GM19467 (cell line): ENCODE data around the gene STON2.

Experiments used
- ATAC-seq: cut with Tn5 transposase; IDR thresholded peaks from one replicate; pipeline ENCODE4 v1.9.1; 2021; ENCODE audit warnings: mild to moderate bottlenecking, moderate library complexity; ENCODE audit not compliant: unreplicated experiment

STON2 gene

GRCh38 chr14:81341781-81342180 lies 58.3 kb downstream of the STON2 start:
- no peak for ATAC-seq

DNA sequence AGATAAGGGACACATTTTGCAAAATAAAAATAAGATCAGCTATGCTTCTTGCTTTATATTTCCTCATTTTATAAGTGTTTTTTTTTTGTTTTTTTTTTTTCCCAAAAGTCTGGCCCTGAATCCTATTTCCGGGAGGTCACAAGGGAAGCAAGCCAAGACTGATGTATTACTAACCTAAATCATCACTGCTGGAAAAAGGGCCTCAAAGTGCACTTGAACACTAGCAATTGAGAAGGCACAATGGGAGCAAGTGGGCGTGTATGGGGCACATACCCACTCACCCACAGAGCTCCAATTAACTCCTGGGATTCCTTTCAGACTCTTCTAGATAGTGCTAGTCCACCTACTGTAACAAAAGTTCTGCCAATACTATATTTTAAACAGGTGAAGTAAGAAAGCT lies 58.8 kb downstream of the STON2 start:
- ATAC-seq: no peak

- no peak for ATAC-seq
Observed at GRCh38 chr14:81340201-81340600, 59.9 kb downstream of the STON2 start.

DNA sequence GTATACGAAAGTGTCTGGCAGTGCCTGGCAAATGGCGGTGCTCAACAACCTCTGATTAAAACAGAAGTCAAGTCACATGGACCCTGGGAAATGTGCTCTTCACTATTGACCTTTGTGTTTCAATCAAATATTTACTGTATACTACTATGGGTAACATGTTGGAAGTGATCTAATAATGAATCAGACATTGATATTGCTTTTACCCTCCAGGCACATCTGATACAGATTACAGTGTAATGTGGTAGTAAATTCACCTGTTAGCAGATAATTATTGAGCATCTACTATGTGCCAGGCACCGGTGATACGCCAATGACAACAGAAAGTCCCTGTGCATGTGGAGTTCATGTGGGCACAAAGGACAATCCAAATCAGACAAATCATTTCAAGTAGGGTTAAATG lies 63.1 kb downstream of the STON2 start:
- no peak for ATAC-seq

- no peak for ATAC-seq
Observed at GRCh38 chr14:81336009-81336408, 64.1 kb downstream of the STON2 start.

- no peak for ATAC-seq
Observed at GRCh38 chr14:81332725-81333124, 67.4 kb downstream of the STON2 start.

- ATAC-seq: no peak
Observed at GRCh38 chr14:81331229-81332021, 68.7 kb downstream of the STON2 start.

DNA sequence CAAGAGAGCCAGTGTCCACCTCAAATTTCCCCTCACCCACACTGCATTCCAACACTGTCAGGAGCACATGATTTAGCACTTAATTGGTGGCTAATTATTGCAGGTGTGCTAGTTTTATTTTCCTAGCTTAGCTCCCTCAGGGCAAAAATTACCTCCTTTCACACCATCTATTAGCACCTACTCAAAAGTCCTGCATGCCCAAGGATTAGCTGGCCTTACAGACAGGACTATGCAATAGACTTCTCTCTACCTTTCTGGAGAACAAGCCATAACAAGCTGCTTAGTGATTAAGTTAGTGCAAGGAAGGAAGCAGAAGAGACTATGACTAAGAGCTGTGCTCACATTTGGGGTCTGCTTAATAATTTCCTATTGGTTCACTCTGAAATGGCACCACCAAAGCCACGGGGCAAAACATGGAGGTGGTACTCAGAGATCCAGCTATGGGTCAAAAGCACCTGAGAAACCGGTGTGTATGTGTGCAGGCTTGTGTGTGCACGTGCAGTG lies 69.5 kb downstream of the STON2 start:
- no peak for ATAC-seq

DNA sequence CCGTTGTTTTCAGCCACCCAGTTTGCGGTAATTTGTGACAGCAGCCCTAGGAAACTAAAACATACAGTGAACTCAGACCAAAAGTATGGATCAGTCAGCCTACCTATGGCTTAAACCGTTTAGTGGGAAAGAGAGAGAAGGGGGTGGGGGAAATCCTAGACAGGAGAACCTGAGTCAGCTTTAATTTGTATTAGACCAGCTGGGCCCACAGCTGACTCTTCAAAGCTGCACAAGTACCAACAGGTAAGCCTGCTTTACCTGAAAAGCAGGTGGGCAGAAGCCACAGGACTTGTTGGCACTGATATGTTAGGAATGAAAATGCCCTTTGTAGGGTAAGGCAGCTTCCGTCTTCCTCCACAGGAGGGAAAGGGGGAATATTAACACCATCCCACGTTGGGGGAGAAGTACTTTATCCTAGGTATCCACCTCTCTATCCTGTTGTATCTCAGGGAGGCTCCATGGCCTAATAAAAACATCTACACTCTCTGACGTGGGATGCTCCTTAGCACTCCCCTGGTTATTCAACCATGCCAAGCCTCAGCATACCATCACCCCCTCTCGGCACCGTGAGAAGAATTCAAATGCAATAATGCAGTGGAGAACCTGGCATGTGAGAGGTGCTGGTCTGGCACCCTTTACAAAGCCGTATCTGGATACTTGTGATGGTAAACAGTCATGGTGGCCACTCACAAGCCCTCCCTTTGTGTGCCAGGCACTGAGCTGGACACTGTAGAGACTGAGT lies 70.3 kb downstream of the STON2 start:
- no peak for ATAC-seq

GRCh38 chr14:81326451-81326850 lies 73.7 kb downstream of the STON2 start:
- ATAC-seq: no peak

DNA sequence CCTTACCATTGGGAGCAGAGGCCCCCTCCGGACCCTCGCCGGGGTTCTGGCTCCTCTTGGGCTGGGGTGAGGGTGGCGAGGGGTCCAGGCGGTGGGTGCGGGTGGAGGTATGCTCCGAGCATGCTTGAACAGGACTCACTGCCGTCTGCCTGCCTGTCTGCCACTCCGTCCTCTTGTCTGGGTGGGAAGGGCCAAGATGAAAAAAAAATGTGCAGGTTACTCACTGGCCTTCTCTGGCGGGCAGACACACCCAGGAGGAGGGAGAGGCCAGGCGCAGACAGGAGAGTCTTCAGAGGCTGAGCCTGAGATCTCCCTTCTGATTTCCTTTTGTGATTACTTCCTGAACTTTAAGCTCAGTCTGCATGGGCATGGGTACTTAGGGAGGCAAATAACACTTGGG lies 76.1 kb downstream of the STON2 start:
- no peak for ATAC-seq

GRCh38 chr14:81323093-81323492 lies 77.0 kb downstream of the STON2 start:
- ATAC-seq: no peak

DNA sequence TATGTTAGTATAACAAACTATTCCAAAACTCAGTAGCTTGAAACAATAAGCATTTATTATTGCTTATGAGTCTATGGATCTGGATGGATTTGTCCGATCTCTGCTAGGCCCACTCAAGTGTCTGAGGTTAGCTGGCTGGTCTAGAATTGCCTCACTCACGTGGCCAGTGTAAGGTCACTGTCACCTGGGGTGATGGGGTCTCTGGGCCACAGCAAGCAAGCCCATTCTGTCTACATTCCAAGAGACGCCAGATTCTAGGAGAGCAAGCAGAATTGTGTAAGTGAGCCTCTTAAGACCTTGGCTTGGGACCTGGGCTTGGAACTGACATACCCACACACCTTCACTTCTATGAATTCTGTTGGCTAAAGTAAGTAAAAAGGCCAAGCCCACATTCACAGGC lies 80.2 kb downstream of the STON2 start:
- no peak for ATAC-seq

DNA sequence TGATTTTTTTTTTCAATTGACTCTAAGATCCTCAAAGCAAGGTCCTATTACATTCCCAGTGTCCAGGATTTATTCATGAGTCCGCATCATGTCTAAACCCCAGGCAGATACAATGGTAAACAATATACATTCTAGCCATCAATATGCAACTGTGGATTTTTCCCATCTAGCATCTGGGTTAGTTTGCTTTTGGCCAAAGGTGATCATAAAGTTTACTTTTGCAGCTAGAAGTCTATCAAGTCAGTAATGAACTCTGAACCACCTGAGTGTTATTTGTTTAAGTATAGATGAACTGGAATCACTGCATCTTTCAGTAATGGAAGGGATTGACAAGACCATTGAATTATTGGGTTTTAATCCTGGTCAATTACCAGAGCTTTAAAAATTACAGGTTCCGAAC lies 80.8 kb downstream of the STON2 start:
- no peak for ATAC-seq

DNA sequence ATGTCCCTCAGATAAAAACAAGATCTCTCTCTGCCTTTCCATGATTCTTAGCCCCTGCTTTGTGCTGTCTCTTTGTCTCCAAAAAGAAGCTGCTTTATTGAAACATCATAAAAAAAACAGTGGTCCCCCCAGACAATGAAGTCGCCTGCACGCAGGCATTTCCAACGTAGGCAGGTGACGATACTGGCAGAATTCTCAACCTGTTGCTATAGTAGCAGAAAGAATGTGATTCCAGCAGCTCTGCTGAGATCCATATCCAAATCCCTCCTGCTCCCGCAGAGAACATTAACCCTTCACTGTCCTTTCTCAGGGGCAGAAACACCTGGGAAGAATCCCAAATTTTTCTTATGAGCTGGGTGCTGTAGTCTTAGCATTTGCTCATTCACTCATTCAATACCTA lies 84.8 kb downstream of the STON2 start:
- no peak for ATAC-seq

DNA sequence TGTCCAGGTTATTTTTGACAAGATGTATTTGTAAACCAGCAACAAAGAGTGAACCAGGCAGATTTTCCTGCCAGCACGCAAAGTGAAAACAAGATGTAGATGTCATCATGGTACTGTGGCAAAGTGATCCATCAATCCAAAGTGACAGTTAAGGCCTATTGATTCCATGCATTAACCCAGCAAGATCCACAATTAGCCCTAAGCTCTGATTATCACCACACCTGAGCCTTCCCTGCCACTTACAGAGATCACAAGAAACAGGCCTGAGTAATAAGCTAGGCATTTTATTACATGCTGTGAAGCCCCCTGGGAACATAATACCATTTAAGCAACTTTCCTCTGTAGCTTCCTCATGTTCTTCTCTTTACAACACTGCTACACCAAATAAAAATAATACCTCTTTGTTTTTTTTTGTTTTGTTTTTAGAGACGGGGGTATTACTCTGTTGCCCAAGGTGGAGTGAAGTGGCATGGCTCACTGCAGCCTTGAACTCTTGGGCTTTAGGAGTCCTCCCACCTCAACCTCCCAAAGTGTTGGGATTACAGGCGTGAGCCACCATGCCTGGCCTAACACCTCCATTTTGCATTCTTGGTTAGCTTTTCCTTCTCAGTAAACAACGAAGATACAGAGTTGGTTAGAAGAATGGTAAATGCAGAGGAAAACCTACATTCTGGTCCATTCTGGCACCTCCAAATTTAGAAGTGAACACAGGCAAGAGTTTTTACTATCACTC lies 85.5 kb downstream of the STON2 start:
- ATAC-seq: no peak

DNA sequence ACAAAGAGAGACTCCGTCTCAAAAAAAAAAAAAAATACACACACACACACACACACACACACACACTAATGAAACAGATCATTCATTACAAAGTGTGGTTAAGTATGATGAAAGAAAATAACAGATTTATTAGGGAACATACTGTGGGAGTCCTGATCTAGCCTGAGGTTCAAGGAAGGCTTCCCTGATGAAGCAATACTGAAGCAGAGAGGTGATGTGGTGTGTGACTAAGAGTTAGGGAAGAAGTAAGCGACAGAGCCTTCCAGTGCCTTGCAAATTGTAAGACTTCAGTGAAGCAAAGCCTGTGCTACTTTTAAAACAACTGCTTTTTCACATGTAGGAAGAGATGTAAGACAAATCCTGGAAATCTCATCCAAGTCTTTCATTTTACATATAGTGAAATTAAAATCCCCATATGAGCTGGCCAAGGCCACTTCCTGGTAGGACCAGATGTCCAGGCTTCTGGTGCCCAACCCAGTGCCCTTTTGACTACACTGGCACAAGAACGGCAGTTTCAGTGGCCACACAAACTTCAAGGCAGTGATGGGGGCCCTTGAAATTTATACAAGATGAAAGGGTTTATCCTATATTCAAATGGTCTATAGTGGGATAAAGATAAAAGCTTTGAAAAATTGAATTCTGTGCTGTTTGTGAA lies 86.2 kb downstream of the STON2 start:
- no peak for ATAC-seq

- no peak for ATAC-seq
Observed at GRCh38 chr14:81313200-81313599, 86.9 kb downstream of the STON2 start.

GRCh38 chr14:81312289-81312876 lies 87.7 kb downstream of the STON2 start:
- no peak for ATAC-seq

DNA sequence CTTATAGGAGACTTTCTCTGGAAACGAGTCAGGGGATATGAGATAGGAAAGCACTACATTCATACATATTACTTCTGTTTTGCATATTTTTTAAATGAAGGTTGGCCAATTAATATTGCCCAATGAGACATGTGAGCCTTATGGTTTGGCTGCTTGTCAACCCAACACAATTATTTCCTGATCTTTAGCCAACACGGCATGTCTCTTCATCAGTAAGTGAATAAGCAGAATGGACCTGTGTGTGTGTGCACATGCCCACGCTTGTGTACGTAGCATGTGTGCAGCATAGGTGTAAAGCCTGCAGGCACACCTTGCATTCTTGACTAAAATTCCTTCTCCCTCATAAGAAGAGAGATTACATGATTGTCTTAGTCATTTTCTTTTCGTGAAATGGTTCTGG lies 88.3 kb downstream of the STON2 start:
- no peak for ATAC-seq

DNA sequence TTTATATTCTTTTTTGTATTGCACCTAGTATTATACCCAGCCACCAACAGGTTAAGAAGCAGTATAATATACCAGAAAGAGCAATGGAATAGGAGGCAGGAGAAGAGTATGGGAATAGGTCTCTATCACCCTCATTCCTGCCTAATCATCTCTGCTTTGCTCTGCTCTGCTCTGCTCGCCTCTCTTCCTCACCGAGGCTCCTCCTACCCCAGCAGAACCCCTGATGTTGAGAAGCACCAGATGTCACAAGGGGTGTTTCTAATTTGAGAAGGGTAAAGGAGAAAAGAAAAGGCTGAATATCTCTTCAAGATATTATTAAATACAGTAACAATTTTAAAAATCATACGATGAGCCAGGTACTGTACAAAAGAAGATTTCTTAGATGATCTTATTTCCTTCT lies 89.0 kb downstream of the STON2 start:
- no peak for ATAC-seq
